Hepatocyte (in vitro differentiated cells): Measurements from ENCODE around the gene LRRC4C.
"Not testable (repeated sequence)": the region's sequence is repeated elsewhere in the genome, so short reads cannot be mapped to it uniquely, and the experiment has no call there.

Experiments used
- CTCF ChIP-seq: fragments of 200-600 bp; sonication (generic); IDR thresholded peaks from 2 replicates; pipeline ENCODE4 v1.5.1; 2016; ENCODE audit warnings: antibody characterized with exemption, mild to moderate bottlenecking; ENCODE audit not compliant: poor library complexity
- EZH2 ChIP-seq: fragments of 200-600 bp; sonication (generic); IDR thresholded peaks from 2 replicates; pipeline ENCODE4 v1.6.1; 2016; ENCODE audit warnings: antibody characterized with exemption, mild to moderate bottlenecking, borderline replicate concordance
- EZH2phosphoT487 ChIP-seq: fragments of 200-600 bp; sonication (generic); IDR thresholded peaks from one replicate; pipeline ENCODE4 v1.6.1; 2018; ENCODE audit warnings: antibody characterized with exemption, mild to moderate bottlenecking, low read depth, moderate library complexity; ENCODE audit not compliant: unreplicated experiment, severe bottlenecking

- TF ChIP-seq CTCF, EZH2phosphoT487, EZH2: not testable (repeated sequence)
Measured at GRCh38 chr11:40910774-40911173, 548.7 kb downstream of the LRRC4C start.
